HG02798 (cell line): ENCODE data around the gene SCARF2.
A peak's percentile ranks its signal among the peaks of the same experiment; 100 is the strongest.
"Not testable (repeated sequence)": the region's sequence is repeated elsewhere in the genome, so short reads cannot be mapped to it uniquely, and the experiment has no call there.

Experiments
- ATAC-seq: cut with Tn5 transposase; IDR thresholded peaks from one replicate; pipeline ENCODE4 v1.9.1; 2021; ENCODE audit warnings: mild to moderate bottlenecking; ENCODE audit not compliant: unreplicated experiment, poor library complexity

SCARF2 gene

GRCh38 chr22:20397498-20397897 lies 40.1 kb downstream of the SCARF2 start:
- ATAC-seq, result no peak

- ATAC-seq, result no peak
Measured at GRCh38 chr22:20396639-20397038, 41.0 kb downstream of the SCARF2 start.

- ATAC-seq, result no peak
Measured at GRCh38 chr22:20395907-20396287, 41.7 kb downstream of the SCARF2 start.

GRCh38 chr22:20395181-20395906 lies 42.3 kb downstream of the SCARF2 start:
- ATAC-seq, result no peak

GRCh38 chr22:20393705-20394476 lies 43.7 kb downstream of the SCARF2 start, which contains the start of gene ZNF74:
Gene ZNF74 (plus strand): TSS chr22:20394151. CDS start chr22:20394629, 478 bp downstream.
- ATAC-seq, result peak; percentile 79

GRCh38 chr22:20392983-20393704 lies 44.5 kb downstream of the SCARF2 start:
- ATAC-seq, result no peak

GRCh38 chr22:20392365-20392881 lies 45.2 kb downstream of the SCARF2 start:
- ATAC-seq, result not testable (repeated sequence)

GRCh38 chr22:20391222-20391621 lies 46.4 kb downstream of the SCARF2 start:
- ATAC-seq, result no peak

- ATAC-seq, result no peak
Measured at GRCh38 chr22:20390394-20390907, 47.2 kb downstream of the SCARF2 start.

- ATAC-seq, result no peak
Measured at GRCh38 chr22:20389288-20389687, 48.3 kb downstream of the SCARF2 start.

GRCh38 chr22:20388200-20388599 lies 49.4 kb downstream of the SCARF2 start:
- no peak for ATAC-seq

GRCh38 chr22:20386972-20387371 lies 50.7 kb downstream of the SCARF2 start:
- no peak for ATAC-seq

GRCh38 chr22:20386336-20386735 lies 51.3 kb downstream of the SCARF2 start:
- ATAC-seq, result no peak

- ATAC-seq, result no peak
Measured at GRCh38 chr22:20384865-20385264, 52.8 kb downstream of the SCARF2 start.

GRCh38 chr22:20384171-20384570 lies 53.5 kb downstream of the SCARF2 start:
- no peak for ATAC-seq

GRCh38 chr22:20383538-20383937 lies 54.1 kb downstream of the SCARF2 start:
- no peak for ATAC-seq

- no peak for ATAC-seq
Measured at GRCh38 chr22:20380486-20380885, 57.1 kb downstream of the SCARF2 start.

GRCh38 chr22:20378684-20379083 lies 58.9 kb downstream of the SCARF2 start:
- not testable (repeated sequence) for ATAC-seq

GRCh38 chr22:20378110-20378509 lies 59.5 kb downstream of the SCARF2 start:
- no peak for ATAC-seq

GRCh38 chr22:20376983-20377382 lies 60.6 kb downstream of the SCARF2 start:
- not testable (repeated sequence) for ATAC-seq
